HG02678 (cell line): ENCODE data around the gene RERE.
A peak's percentile ranks its signal among the peaks of the same experiment; 100 is the strongest.

Experiments
- ATAC-seq: cut with Tn5 transposase; IDR thresholded peaks from one replicate; pipeline ENCODE4 v1.9.1; 2021; ENCODE audit warnings: mild to moderate bottlenecking, moderate library complexity; ENCODE audit not compliant: unreplicated experiment

Gene RERE

DNA sequence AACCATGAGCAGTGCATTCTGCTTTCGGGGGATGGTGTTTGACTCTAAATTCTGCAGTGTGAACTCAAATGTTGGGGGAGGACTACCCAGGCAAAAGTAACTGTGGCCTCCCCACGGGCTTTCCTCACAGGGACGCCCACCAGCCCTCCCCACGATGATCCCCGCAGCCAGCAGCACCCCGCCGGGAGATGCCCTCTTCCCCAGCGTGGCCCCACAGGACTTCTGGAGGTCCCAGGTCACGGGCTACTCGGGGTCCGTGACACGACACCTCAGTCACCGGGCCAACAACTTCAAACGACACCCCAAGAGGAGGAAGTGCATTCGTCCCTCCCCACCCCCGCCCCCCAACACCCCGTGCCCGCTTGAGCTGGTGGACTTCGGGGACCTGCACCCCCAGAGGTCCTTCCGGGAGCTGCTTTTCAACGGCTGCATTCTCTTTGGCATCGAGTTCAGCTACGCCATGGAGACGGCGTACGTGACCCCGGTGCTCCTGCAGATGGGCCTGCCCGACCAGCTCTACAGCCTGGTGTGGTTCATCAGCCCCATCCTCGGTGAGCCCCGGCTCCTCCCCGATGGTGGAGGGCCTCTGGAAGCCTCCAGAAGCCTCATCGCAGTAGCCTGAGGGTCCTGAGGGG, 493.1 kb downstream of the RERE start:
- no peak for ATAC-seq

DNA sequence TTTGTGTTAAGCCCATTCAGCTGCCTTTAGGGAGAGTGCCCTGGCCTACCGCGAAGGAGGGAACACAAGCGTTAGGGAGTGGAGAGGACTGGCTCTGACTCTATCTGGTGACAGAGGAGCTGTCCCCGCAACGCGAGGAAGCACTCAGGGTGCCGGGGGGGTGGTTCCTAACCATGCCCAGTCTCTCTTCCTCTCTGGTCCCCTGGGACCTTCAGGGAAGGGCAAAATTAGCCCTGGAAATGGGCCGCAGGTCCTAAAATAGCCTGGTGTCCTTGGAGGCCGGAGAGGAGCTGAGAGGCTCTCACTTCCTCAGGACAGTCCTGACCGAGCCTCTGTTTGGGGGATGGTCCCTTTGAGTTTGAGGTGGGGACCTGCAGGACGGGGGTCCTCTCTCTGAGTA, 493.7 kb downstream of the RERE start:
- ATAC-seq = no peak

DNA sequence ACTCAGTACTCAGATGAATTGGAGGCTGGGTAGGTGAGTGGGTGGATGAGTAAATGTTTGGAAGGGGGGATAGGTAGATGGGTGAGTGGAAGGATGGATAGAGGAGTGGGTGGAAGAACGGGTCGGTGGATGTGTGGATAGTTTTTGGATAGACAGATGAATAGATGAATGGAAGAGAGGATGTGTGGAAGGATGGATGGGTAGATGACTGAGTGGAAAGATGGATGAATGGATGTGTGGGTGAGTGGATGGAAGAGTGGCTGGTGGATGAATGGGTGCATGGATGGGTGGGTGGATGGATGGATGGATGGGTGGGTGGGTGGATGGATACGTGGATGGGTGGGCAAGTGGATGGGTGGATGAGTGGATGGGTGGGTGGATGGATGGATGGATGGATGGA, 495.8 kb downstream of the RERE start:
- ATAC-seq = no peak

DNA sequence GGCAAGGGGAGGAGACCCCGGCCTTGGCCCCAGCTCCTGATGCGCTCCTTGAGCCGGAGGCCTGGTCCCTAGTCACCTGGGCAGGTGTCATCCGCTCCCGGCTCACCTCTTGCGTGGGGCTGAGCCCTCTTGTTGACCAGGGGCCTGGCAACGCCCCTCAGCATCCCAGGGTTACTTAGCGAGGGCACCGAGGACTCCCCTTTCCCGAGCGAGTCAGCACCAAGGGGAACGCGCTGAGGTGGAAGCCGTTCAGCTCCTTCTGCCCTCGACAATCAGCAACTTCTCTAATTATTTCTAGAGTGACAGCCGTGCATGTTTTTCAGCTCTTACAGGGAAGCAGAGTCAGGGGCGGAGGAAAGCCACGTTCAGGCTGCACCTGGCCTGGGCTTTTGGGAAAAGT, 499.0 kb downstream of the RERE start:
- ATAC-seq = no peak

DNA sequence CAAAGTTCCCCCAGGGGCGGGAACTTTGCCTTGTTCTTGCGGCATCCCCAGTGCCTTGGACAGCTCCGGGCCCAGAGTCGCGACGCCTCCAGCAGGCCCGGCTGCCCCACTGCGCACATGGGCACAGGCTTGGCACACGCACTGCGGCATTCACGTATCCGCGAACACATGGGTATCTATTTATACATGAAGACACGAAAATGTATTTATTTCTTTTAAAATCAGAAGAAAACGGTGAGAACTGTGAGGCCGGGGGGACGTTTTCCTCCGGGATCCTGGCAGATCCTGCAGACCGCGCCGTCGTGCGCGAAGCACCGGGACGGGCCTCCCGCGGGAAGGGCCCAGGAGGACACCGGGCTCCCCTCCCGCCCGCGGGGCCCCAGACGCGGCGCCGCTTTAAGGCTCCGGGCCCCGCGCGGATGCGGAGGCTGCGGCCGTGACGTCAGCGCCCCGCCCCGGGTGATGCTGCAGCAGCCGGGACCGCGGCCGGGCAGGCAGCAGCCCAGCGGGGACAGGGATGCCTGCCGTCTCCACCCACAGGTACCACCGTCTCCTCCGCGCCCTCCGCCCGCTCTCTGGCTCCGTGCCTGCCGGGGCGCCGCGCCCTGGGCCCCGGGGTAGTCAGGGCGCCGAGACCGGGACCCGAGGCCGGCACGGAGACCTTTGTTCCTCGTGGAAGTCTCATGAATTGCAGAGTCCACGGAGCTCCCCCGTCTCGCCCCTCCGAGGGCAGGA, 499.6 kb downstream of the RERE start, which contains the start of gene SLC45A1:
TSS of gene SLC45A1 (plus strand) at position 468 of the 735 bp plus-strand sequence. CDS start 6,216 bp downstream, outside the sequence.
- ATAC-seq = peak; percentile 72

DNA sequence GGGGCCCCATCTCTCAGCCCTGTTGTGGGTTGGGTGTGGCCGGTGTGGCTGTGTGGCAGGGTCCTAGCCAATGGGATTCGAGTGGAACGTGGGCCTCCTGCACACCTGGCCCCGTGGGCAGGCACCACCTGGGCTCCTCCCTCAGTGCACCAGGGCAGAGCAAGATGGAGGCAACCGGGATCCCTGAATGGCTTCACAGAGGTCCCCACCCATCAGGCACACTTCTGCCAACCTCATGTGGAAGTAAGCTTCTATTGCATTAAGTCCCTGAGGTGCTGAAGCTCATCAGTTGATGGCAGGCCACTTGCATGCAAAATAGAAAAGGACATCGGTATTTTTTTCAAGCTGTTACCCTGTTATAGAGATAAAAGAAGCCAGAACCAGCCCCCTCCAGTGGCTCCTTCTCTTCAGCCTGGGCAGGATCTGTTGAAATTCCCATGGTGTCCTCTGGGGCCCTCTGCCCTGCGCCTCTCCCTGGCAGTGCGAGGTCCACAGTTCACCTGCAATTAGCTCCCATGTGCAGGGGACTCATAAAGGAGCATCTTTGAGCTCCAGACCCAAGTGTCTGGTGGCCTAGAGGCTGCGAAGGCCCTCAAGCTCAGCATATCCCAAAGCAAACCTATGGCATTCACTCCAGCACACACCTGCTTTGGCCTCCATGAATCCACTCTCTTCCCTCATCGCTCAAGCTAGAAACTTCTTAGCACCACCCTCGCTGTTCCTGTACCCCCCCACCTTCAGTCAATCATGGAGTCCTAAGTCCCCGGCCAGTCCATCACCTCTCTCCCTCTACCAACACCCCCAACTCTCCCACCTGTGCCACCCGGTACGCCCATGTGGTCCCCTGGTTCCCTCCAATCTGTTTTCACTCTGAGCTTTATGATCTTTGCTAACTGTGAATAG, 501.6 kb downstream of the RERE start:
- ATAC-seq = no peak

DNA sequence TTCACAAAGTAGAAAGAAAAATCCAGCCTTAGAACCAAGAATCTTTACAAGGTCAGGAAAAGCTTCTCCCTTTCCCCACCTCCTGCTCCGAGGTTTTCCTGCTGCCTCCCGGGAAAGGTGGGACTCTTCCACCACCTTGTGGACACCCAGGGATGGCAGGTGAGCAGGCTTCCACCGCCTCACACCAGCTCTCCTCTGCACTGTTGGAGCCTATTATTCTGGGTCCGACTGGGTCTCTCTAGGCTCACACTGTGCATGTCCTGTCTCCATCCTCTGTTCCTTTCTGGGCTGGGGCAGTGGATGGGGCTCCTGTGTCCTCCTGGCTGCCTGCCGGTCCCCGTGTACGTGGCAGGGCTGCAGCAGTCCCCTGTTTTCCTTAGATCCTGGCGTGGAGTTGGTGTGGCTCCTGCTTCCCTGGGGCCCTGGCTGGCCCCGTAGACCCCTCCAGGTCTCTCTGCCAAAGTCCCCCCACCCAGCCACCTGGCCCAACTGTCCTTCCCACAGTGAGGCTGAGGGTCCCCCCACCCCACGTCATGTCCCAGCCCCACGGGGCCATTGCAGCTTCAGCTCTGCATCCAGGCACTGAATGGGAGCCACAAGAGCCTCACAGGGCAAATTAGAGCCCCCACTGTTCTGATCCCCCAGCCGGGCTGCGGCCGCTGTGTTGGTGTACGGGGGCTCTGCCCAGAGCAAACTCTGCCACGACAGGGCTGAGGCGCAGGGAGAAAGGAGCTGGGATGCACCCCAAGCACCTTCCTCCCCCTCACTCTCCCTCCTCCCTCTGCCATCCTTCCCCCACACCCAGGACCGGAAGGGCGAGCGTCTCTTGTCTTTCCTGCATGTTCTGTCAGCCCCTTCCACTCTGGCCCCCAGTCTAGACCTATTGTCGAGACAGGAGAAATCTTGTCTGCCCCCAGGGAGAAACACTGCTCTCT, 502.8 kb downstream of the RERE start:
- ATAC-seq = no peak

DNA sequence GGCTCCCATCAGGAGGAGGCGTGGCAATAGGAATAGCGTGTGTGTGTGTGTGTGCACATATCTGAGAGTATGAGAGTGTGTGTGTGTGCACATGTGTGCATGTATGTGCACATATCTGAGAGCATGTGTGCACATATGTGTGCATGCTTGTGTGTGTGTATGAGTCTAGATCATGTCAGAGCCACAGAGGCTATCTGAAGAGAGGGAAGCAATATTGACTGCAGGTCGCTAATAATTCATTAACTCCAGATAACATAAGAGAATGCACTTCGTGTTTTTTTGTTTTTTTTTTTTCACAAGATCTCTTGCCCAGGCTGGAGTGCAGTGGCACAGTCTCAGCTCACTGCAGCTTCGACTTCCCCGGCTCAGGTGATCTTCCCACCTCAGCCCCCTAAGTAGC, 504.2 kb downstream of the RERE start:
- ATAC-seq = no peak

DNA sequence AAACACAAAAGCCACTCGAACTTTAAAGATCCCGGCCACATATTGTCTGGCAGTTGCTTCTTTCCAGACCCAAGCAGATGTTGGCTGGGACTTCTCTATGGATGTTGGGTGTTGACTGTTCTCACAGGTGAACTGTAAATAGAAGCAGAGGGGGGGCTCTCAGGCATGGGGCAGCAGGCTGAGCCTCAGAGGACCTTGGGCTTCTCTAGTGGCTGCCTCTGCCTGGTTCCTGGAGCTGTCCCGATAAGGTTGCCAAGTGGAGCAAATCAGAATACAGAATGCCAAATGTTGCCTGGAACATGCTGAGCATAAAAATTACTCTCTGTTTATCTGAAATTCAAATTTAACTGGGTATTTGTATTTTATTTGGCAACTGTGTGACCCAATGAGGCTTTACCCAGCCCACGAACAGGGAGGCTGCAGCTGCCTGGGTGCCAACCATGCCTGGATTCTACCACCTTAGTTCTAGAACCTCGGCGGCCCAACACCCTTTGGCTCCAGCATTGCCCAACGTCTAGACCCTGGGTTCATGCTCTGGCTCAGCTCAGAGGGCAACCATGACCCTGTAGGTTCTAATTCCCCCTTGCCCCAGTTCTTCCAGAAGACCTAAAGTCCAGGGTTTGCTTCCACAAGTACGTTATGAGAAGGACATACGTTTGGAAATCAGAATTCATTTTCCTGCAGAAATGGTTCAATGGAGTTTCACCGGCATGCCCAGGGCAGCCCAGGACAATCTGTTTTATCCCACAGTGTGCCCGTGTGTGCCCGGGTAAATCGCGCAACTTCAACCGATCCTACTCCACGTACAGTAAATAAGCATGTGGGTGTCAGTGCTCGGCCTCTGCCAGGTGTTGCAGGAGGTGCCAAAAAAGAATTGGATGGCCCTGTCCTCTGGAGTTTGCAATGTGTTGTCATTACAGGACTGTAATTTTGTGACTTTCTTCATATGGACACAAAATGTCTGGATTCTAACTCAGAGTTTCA, 504.9 kb downstream of the RERE start:
- ATAC-seq = no peak

DNA sequence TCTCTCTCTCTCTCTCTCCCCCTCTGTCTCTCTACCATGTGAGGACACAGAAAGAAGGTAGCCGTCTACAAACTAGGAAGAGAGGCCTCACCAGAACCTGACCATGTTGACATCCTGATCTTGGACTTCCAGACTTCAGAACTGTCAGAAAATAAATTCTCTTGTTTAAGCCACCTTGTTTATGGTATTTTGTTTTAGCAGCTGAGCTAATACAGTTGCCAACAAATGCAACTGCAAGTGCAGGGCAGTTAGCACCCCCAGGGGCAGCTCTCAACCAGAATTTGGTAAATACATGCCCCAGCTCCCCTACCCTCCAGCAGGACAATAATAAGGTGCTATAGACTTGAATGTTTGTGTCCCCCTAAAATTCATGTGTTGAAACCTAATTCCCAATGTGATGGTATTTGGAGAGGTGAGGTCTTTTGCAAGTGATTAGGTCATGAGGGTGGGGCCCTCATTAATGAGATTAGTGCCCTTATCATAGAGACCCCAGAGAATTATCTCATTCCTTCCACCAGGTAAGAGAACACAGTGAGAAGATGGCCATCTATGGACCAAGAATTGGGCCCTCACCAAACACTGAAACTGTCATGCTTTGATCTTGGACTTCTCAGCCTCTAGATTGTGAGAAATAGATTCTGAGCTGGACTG, 506.2 kb downstream of the RERE start:
- ATAC-seq = no peak

DNA sequence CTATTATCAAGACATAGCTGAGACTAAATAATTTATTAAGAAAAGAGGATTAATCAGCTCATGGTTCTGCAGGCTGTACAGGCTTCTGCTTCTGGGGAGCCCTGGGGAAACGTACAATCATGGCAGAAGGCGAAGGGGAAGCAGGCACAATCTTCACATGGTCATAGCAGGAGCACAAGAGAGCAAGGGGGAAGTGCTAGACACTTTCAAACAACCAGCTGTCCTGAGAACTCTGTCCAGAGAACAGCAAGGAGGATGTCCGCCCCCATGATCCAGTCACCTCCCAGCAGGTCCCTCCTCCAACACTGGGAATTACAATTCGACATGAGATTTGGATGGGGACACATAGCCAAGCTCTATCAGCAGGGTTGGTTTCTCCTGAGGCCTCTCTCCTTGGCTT, 509.8 kb downstream of the RERE start:
- ATAC-seq = no peak

DNA sequence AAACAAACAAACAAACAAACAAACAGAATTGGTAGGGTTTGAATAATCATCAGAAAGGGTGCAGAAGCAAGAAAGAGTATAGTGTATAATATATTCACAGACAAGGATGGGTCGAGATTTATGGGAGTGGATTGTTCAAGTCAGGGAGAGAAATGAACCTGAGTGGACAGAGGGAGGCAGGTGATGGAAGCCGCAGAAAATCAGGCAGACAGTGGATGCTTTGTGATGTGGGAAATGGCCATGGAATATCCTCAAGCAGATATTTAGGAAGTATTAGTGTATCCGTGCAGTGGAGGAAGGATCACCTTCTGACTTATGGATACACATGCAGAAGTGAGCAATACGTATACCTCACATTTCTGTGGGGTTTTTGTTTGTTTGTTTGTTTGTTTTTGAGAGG, 513.6 kb downstream of the RERE start:
- ATAC-seq = no peak

DNA sequence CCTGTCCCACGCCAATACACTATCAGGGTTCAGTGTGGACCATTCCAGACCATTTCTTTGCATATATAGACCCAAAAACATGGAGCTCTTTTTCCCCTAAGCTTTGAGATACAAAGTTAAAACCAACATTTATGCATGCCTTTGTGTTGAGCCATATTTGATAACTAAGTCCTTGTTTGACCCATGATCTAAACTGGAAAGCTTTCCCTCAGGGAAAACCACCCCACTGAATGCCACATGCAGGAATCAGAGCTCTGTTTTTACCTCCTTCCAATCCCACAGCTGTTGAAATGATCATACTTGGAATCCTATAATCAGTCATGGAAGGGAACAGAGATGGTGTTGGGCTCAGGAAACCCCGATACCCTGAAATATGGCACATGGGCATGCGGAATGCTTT, 514.3 kb downstream of the RERE start:
- no peak for ATAC-seq
